Stimulated activated CD4-positive, alpha-beta T cell treated with anti-CD3 and anti-CD28 coated beads, Interleukin-1b, Interleukin-23, amount 100 ng/mL, for 4 hours (primary cell): ENCODE measurements around the gene PLA2G5.

Experiments
- DNase-seq, 2 donors: peaks; one replicate each; pipeline ENCODE4 v3.0.0-alpha.2; 2020; ENCODE audit warnings: low read depth in 2 of 2

The PLA2G5 gene

DNA sequence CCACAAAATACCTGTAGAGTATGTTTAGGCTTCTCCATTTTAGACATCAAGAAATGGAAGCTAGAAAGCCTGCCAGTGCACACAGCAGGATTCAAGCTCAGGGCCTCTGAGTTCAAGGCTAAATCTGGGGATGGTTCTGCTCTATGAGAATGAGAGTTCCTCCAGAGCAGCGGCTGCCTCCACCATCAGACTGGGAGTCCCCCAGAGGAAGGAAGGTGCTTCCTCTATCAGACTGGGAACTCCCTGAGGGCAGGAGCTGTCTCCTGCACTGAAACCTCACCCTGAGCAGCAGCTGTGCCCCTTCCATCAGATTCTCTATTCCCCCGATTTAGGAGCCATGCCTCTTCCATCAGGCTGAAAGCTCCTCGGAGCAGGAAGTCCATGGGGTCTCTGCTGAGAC is 20.1 kb downstream of the PLA2G5 start:
- no peak for DNase-seq

DNA sequence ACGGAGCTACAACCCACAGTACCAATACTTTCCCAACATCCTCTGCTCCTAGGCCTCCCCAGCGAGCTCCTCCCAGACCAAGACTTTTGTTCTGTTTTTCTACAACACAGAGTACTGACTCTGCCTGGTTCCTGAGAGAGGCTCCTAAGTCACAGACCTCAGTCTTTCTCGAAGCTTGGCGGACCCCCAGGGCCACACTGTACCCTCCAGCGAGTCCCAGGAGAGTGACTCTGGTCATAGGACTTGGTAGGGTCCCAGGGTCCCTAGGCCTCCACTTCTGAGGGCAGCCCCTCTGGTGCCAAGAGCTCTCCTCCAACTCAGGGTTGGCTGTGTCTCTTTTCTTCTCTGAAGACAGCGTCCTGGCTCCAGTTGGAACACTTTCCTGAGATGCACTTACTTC is 20.6 kb downstream of the PLA2G5 start:
- no peak for DNase-seq

DNA sequence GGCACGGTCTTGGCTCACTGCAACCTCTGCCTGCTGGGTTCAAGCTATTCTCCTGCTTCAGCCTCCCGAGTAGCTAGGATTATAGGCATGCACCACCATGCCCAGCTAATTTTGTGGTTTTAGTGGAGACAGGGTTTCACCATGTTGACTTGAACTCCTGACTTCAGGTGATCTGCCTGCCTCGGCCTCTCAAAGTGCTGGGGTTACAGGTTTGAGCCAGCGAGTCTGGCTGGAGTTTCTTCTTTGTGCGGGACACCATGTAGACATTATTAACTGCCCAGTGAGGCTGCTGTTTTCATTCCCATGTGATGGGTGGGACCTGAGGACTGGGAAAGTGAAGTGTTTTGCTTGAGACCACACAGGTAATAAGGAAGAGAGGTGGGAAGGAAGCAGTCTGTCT is 23.3 kb downstream of the PLA2G5 start:
- no peak for DNase-seq

DNA sequence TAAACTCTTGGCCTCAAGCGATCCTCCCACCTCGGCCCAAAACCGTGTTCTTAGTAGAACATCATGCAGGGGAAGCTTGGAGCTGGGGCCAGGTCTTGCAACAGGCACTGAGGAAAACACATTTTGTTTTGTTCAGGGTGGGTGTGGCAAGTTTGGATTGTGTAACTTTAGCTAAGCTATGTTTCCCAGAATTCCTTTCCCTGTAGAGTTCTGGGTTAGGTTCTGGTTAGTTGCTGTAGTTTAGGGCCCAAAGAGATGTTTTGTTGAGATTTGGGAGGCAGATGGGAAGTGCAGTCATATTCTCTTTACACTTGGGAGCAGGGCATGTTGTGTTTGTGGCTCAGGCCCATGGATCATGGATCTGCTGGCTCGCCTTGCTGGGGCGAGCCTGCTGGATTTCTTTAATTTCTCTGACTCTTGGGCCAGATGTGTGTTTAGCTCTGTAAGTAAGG is 24.0 kb downstream of the PLA2G5 start:
- DNase-seq = no peak

DNA sequence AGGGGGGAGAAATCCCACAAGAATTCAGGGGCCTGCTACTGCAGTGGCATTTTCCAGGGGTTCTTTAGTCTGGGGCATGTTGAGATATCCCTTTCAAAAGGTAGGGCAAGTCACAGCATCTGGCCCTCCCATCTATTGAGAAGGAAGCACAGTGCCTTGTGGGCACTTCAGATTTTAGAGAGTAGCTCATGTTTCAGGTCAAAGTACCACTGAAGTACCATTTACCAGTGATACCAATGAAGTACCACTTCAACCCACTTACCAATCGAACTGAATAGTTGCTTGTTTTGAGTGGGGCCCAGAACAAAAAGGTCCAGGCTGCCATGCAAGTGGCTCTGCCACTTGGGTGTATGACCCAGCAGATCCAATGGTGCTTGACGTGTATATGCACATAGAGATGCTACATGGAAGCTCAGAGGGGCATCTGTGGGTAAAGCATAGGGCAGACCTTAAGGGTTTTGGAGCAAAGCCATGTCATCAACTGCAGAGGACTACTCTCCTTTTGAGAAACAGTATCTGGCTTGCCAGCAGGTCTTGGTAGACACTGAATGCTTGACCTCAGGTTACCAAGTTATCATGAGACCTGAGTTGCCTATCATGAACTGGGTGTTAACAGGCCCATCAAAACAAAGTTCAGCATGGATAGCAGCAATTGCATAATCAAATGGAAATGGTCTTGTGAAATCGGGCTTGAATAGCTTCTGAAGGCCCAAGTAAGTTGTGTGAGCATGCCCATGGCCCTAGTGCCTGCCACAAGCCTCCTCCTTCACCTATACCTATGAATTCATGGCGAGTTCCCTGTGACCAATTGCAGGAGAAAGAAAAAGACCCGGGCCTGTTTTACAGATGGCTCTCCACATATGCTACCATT is 25.8 kb downstream of the PLA2G5 start:
- DNase-seq = no peak

DNA sequence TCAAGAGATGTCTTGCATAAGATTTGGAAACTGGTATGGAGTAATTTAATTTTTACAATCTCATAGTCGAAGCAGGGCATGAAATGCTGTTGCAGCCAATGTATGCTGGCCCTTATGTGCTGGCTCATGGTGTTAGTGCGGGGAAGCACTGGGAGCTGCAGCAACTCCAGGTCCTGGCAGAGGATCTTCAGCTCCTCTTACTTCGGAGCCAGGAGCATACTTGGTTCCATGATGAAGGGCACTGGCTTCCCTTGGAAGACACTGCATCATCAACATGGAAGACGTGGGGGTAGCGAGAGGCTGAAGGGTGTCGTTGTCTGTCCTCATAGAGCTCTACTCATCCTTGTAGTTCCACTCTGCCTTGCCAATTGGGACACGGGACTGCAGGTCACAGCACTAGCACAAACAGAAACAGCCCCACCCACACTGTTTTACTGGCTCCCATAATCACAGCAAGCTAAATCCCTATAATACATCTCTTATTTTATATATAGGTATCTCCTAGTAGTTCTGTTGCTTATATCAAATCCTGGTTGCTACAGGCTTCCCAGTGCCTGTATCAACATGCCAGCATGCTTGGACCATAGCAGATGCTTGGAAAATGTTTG is 26.9 kb downstream of the PLA2G5 start:
- no peak for DNase-seq

DNA sequence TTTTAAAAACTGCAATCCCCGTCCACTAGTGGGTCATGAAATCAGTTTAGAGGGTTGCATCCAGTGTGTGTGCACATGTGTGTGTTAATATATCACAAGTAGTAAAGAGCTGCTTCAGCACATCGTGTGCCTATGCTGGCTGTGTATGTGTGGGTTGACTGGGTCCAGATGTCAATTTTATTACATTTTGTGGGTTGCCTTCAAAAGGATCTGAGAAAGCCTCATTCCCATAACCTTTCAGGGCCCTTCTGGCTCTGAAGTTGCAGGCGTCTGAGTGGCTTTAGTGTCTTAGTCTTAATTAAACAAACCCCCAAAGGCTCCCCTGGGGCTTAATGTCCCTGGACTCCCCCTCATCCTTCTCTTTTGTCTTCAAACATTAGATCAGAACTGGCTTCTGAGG is 29.5 kb downstream of the PLA2G5 start:
- no peak for DNase-seq

DNA sequence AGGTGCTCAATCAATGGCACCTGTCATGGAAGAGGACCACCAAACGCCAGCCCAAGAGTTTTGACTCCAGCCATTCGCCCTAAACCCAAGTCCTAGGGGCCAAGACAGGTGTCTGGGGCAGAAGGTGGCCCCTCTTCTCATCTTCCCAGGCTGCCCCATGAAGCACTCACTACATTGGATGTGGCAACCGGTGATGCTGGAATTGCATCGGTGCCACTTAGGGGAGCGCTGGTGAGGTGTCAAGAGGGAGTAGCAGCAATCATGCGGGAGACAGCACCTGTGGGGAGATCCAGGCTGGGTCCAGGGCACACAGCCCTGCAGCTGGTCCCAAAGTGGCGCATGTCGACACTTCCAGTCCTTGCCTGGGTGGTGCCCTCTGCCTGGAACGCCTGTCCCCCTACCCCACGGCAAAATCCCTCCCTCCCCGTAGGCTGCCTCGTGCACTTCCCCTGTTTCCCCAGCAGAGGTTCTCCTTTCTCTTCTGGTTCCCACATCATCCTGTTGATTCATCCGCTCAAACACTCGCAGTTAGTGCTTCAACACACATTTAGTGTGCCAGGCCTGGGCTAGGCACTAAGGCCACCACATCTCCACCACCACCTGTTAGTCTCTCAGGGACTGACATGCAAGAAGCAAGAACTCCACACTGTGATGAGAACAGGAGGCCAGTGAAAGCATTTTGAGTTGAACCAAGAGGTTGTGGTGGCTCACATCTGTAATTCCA is 30.8 kb downstream of the PLA2G5 start:
- peak in 1 of 2 donors; percentile 4 for DNase-seq

DNA sequence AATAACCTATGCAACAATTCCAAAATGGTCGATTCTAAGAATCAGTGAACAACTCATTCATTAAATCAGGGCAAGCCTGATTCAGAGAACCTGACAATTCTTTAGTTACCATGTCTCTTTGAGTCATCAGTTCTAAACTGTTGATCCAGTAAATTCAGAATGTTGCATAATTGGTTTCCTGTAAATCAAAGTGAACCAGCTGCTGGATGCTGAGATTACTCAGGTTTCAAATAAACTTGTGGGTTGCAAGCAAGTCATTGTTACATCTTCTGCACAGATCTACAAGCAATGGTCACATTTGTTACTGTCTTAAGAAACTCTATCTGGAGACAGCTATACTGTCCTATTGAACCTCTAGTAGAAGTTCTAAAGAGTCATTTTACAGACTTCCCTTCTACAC is 32.9 kb downstream of the PLA2G5 start:
- DNase-seq = no peak

DNA sequence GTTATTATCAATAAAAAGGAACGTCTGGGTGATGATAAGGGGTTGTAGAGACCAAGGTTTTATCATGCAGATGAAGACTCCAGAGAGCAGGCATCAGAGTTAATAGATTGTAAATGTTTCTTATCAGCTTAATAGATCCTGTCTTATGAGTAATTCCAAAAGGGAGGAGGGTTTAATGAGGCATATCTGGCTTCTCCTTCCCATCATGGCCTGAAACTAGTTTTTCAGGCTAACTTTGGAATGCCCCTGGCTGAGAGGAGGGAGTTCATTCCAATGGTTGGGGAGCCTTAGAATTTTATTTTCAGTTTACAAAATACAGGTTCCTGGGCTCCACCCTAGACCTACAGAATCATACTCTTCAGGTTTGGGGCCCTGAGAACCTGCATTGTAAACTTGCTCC is 35.9 kb downstream of the PLA2G5 start:
- no peak for DNase-seq

DNA sequence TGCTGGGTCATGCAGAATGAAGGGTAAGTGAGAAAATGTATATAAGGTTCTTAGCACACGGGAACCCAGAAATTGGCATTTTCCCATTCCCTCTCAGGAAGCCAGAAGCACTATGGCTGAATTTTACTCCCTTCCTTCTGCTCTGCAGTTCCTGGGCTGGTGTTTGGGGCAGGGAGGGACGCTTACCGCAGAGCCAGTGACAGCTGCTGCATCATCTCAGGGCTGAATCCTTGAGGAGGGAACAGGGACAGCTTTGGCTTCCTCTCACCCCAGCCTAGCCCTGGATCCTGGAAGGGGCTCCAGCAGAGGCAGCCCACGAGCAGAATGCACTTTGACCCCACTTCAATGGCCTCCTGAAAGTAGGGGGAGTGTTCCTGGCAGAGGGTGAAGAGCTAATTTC is 37.4 kb downstream of the PLA2G5 start:
- no peak for DNase-seq

DNA sequence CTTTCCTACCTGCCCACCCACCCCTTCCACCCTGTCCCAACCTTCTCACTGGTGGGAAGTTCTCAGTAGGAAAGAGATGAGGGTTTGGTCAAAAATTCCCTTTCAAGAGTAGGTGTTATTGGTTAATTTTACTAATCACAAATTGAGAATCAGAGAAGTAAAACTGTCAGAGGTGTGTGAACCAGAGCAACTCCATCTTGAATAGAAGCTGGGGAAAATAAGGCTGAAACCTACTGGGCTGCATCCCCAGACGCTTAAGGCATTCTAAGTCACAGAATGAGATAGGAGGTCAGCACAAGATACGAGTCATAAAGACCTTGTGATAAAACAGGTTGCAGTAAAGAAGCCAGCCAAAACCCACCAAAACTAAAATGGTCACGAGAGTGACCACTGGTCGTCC is 37.8 kb downstream of the PLA2G5 start:
- no peak for DNase-seq

DNA sequence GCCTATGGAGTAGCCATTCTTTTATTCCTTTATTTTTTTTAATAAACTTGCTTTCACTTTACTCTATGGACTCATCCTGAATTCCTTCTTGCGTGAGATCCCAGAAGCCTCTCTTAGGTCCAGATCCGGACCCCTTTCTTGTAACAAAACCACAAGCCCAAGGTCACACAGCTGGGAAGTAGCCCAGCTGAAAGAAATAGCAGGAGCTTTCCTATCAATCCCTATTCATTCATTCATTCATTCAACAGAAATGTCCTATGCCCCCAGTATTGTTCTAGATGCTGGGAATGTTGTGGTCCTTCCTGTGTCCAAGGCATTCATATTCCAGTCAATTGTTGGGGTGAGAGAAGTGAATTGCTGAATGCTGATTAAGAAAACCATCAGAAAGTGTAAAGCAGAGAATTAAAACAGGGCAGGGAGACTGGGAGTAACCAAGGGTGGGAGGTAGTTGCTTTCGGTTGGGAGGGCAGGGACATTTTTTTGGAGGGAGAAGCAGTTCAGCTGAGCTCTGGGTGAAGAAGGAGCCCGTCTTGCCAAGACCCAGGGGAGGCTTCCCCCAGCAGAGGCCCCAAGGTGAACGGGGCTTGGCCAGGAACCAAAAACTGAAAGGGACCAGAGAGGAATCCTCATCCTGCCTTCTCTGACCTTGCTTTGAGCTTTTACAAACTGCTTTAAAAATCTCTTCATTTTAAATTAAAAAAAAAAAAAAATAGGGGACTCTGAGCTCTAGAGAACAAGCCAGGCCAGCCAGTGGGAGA is 38.6 kb downstream of the PLA2G5 start:
- no peak for DNase-seq

DNA sequence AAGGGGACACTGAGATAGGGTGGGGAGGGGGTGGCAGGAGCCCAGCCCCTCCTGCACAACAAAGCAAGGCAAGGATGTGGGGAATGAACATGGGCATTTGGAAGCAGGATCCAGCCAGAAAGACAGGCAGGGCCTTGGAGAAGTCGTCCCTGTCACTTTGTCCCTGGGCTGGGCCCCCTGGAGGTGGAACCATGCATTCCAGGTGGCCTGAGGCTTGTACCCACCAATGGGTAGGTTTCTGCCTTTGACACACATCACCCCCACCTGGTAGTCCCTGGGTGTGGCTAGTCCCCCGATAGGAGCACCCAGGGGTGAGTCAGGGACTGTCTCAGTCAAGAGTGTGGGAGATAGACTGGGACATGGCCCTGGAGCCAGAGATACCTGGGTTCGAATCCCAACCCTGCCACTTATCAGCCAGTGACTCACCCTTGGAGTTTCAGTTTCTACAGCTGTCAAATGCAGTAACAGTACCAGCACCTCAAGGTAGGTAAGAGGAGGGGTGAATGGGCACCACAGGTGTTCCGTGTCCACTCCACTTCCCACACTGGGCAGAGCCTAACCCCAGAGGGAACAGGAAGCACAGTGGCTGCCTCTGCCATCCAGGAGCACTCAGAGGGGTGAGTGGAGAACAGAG is 39.3 kb downstream of the PLA2G5 start:
- no peak for DNase-seq

DNA sequence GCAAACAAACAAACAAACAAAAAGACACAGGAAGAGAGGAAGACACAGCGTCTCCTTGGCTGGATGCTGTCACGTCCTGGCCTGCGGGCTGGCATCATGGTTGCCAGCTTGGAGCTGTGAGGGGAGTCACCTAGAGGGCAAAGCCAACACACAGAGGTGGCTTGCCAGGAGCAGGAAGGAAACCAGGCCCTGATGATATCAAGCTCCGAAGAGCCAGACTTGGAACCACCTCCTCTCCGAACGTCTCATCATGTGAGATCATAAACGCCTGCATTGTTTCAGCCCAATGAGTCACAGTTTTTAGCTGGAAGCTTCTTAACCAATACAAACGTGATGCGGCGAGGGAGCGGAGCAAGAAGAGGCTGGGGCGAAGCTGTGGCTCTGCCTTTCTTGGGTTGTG is 40.7 kb downstream of the PLA2G5 start:
- no peak for DNase-seq

DNA sequence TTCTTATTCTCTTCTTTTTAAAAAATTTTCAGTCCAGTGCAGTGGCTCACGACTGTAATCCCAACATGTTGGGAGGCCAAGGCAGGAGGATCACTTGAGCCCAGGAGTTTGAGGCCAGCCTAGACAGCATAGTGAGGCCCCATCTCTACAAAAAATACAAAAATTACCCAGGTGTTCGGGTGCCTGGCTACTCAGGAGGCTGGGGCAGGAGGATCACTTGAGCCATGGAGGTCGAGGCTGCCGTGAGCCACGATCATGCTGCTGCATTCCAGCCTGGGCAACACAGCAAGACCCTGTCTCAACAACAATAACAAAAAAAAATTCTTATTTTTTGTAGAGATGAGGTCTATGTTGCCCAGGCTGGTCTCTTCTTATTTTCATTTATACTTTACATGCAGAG is 41.5 kb downstream of the PLA2G5 start:
- no peak for DNase-seq

DNA sequence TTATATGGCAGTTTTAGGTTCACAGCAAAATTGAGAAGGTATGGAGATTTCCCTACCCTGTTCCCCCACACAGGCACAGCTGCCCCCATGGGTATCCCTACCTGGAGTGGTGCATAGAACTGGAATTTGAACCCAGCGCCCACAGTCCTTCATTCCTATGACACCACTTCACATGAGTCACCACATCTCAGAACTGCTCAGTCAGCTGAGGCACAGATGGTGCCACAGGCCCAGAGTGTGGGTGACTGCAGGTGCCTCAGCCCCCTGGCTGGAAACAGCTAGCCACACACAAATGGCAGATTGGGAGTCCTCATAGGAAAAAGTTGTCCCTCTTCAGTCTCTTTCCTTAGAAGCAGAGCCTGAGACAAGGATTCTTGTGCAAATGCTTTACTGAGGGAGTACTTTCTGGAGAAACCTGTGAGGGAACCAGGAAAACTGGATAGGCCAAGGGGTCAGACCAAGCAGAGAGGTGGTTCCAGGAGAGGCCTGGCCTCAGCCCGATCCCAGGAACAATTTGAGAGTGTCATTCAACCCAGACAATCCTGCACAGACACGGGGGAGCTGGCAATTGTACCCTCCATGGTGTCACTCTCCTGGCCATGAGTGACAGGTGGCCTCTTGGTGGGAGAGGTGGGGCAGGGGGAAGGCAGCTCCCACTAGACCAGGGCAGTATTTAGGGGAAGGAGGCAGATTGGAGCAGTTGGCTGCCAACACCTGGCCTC is 42.4 kb downstream of the PLA2G5 start:
- DNase-seq = no peak

DNA sequence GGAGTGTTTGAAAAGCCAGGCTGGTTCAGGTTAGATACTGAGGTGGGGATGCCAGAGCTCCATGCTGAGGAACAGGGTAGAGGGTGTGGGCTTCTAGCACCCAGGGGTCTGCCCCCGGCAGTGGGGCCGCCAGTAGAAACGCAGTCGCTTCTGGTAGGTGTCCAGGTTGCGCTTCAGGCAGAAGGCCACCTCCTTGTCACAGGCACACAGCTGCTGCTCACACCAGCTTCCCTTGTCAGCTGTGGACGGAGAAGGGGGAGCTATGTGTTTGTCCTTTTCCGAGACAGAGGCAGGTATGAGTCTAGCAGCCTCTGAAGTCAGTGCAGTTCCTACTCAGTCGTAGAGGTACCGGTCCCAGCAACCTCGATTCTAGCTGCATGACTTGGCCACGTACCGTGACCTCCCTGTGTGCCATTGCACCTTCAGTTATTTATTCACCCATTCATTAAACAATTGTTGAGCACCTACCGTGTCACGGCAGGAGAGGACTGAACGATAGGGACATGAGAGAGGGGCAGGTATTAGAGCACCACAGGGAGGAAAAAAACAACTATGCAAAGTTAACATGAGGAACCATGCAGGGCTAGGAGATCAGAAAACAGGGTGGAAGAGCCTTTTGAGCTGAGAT is 44.1 kb downstream of the PLA2G5 start:
- no peak for DNase-seq

DNA sequence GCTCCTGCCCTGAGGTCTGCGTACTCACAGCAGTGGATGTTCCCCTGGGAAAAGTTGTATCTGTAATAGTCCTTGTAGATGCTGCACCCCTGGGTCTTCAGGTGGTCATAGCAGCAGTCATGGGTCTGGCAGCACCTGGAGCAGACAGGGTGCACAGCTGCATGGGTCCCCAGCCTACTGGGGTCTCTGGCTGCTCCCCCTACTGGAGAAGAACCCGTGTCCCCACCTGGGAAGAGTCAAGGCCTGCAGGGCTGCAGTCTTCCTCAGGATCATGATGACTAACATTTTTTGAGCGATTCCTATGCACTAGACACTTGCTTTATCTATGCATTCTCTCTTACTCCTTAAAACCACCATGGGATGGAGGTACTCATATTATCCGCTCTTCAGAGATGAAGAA is 45.5 kb downstream of the PLA2G5 start:
- no peak for DNase-seq

DNA sequence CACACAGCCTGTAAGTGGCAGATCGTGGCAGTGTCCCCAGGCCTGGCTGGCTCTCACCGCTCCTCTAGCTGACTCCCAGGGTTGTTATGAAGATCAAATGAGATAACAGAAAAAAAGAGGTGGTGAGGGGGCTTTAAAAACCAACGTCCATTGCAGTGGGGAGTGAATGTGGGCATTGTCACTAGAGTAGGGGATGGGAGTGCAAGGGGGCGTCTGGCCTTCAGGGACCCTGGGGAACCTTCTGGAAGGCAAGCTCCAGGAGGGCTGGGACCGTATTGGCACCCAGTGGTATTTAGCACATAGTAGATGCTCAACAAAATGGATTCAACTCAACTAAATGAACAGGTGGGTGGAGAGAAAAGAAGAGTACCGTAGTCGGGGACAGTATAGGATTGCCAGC is 45.9 kb downstream of the PLA2G5 start:
- no peak for DNase-seq
